Ascending aorta (tissue), 2 donors: ENCODE data around the gene CES2. TPM values are rescaled to one million over a fixed set of nuclear protein-coding genes. Genes with fewer than 3 reads are reported as not detected.
A peak's percentile ranks its signal among the peaks of the same experiment; 100 is the strongest.

ENCODE experiments used
- DNase-seq, 2 donors: peaks; one replicate each; pipeline ENCODE4 v3.0.0-alpha.2; 2019; ENCODE audit warnings: low spot score in 2 of 2
- H3K27ac ChIP-seq, 2 donors: fragments of 200-600 bp; sonication (generic); one replicate each; pipeline ENCODE4 v1.5.1; 2016 to 2017; ENCODE audit warnings: mild to moderate bottlenecking in 1 of 2
- H3K27me3 ChIP-seq: fragments of 200-600 bp; sonication (generic); one replicate; pipeline ENCODE4 v1.5.1; 2017
- H3K36me3 ChIP-seq, 2 donors: fragments of 200-600 bp; sonication (generic); one replicate each; pipeline ENCODE4 v1.5.1; 2016
- H3K4me1 ChIP-seq, 2 donors: fragments of 200-600 bp; sonication (generic); one replicate each; pipeline ENCODE4 v1.5.1; 2016 to 2017; ENCODE audit warnings: mild to moderate bottlenecking in 1 of 2
- H3K4me3 ChIP-seq, 2 donors: fragments of 200-600 bp; sonication (generic); one replicate each; pipeline ENCODE4 v1.5.1; 2016 to 2017; ENCODE audit warnings: mild to moderate bottlenecking in 1 of 2
- H3K9me3 ChIP-seq, 2 donors: fragments of 200-600 bp; sonication (generic); one replicate each; pipeline ENCODE4 v1.5.1; 2016
- CTCF ChIP-seq, 3 experiments: fragments of 200-600 bp in 2 of 3; fragments of 450-650 bp in 1 of 3; sonication (generic) in 2 of 3; IDR thresholded peaks; one replicate each; pipeline ENCODE4 v1.5.1; 2016 to 2019; ENCODE audit warnings: antibody characterized with exemption in 3 of 3, mild to moderate bottlenecking in 1 of 3, moderate library complexity in 1 of 3
- intact Hi-C: fragments of 100-400 bp; cut with DNase I; formaldehyde crosslinking; loops from one replicate; pipeline ENCODE4 v1.15.1; 2023
- total RNA-seq: library from RNA; depleted of rRNA; stranded (reverse); fragments of >200 nt; gene quantifications from one replicate; pipeline ENCODE4 v1.1.0, GENCODE V29; 2016

CES2 gene
- total RNA-seq, 1 donor from 2014 or later, result 40.0 TPM

DNA sequence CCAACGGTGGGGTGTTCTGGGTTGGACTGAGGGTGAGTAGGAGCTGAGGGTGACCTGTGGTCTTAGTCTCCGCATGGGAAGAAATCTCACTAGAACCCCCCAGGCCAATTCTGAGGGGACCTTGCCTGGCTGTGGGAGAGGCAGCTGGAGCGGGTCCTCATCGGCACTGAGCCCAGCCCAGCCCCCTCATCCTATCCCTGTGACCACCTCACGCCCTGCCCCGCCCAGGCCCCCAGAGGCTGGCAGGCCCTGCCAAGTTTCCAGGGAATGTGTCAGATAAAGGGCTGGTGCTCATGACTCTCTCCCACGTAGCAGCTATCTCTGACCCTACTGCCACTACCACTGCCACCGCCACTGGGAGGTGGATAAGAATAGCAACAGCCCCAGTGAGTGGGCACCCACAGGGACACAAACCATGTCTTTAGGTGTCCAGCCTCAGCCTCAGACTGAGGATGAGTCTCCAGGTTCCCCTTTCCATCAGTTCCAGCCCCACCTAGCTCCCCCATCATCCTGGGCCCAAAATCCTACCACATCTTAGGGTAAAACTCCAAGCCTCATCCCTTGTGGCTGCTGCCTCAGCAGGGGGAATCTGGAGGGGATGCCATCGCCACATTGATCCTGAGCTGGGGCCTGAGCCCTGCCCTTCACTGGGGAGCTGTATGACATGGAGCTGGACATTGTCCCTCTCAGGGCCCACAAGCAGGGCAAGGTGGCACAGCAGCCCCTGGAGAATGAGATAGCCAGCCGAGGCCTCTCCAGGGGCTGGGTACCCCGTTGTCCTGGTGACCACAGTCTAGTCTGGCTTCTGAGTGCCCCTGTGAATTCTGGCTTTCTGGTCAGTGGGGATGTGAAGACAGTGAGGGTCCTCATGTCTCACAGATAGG lies 31.5 kb upstream of the CES2 start:
- peak overlapping the region; percentile 90 to 92 for H3K27ac ChIP-seq
- H3K4me1 ChIP-seq, result peaks cover 41 to 66% of the 10 kb centered on the region in 2 donors
- no peak for DNase-seq
- H3K9me3 ChIP-seq, result no peaks in the 10 kb centered on the region
- H3K27me3 ChIP-seq, result no peaks in the 10 kb centered on the region
- intact Hi-C loops, result no loop called here
- TF ChIP-seq CTCF (IDR thresholded peaks at IDR 0.05), result no peak
- no peak overlapping the region for H3K4me3 ChIP-seq
- H3K36me3 ChIP-seq, result no peaks in the 10 kb centered on the region

DNA sequence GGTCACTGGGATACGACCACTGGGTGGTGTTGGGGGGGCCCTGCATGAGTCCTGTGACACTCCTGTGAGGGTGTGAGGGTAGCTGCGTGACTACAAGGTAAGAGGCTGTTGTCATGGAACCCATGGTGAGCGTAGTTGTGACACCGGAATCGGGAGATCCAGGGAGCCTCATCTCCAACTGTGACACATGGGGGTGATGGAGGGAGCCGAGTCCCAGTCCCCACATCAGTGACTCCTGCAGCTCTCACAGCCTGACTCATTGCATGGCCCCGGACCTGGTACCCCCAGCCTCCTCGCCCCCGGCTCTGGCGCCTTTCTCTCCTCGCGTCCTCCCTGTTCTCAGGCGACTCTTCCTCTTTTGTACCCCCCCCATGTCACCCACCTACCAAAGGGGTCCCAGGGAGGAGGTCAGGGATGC lies 30.9 kb upstream of the CES2 start:
- H3K4me1 ChIP-seq, result peaks cover 37 to 59% of the 10 kb centered on the region in 2 donors
- DNase-seq, result no peak
- no peaks in the 10 kb centered on the region for H3K9me3 ChIP-seq
- peak overlapping the region; percentile 90 to 92 for H3K27ac ChIP-seq
- H3K36me3 ChIP-seq, result no peaks in the 10 kb centered on the region
- TF ChIP-seq CTCF (IDR thresholded peaks at IDR 0.05), result no peak
- intact Hi-C loops, result no loop called here
- no peaks in the 10 kb centered on the region for H3K27me3 ChIP-seq
- H3K4me3 ChIP-seq, result no peak overlapping the region

DNA sequence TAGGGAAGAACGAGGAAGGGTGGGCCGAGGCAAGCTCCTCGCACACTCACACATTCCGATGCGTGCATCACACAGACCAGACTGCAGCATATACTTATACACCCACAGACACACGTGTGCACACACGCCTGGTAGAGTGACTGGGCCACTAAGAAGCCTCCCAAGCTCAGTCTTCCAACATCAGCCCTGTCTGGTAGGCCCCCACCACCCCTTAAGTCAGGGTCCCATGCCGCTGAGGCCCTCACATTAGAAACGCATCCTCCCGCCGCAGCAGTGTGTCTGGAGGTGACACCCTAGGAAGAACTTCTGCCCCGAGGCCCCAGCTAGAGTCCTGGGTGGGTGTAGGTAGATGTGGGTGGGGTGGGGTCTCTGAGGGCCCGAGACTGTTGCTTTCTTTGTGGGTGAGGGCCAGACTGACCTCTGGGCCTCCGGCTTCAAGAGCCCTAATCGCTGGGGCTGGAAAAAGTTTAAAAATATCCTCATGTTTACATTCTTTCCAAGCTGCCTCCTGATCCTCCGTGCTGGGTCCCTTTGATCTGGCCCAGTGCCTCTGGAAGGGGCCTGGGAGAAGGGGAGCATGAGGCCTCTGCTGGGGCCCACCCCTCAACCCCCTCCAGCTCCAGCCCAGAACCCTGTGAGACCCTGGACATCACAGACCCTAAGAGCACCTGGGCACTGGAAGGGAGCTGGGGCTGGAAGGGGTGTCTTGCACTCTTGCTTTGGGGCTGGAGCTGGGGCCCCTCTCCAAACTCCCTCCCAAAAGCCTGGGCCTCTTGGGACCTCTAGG lies 30.3 kb upstream of the CES2 start:
- H3K4me1 ChIP-seq, result peaks cover 31 to 53% of the 10 kb centered on the region in 2 donors
- H3K27ac ChIP-seq, result peak overlapping the region; percentile 90 to 92
- H3K27me3 ChIP-seq, result no peaks in the 10 kb centered on the region
- DNase-seq, result no peak
- H3K4me3 ChIP-seq, result no peak overlapping the region
- intact Hi-C loops, result no loop called here
- H3K36me3 ChIP-seq, result no peaks in the 10 kb centered on the region
- H3K9me3 ChIP-seq, result no peaks in the 10 kb centered on the region
- TF ChIP-seq CTCF (IDR thresholded peaks at IDR 0.05), result no peak

DNA sequence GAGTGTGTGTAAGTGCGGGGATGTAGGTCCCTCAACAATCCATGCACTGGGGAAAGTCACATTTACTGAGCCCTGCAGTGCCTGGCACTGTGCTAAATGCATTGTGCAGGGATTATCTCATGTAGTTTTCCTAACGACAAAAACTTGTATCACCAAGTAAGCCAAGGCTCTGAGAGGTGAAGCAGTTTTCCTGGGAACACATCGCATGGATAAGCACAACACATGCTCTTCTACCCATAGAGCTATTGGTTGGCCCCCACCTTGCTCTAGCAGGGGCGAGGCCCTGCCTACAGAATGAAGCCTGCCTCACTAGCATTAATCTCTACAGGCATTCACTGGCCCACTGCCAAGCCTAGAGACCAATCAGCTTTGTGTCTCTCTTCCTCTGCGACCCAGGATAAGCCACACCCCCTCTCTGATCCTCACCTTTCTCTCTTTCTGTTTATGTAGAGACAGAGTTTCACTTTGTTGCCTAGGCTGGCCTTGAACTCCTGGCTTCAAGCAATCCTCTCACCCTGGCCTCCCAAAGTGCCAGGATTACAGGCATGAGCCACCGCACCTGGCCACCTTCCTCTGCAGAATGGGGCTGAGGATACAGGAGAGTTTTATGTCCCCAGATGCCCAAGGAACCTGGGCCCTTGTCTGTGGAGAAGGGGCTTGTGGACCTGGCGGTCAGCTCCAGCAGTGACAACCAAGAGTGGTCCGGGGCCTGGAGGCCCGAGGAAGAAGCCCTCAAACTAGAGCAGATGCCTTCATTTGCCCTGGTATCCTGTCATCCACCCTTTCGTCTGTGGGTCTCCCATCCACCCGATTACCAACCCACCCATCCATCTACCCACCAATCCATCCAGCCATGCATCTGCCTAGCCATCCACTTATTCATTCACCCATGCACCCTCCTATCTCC lies 29.4 kb upstream of the CES2 start:
- no peak for TF ChIP-seq CTCF (IDR thresholded peaks at IDR 0.05)
- intact Hi-C loops, result no loop called here
- DNase-seq, result no peak
- Histone ChIP-seq H3K4me3 (no peak overlapping the region), H3K9me3 (no peaks in the 10 kb centered on the region), H3K27me3 (no peaks in the 10 kb centered on the region), H3K27ac (peak overlapping the region; percentile 90 to 92), H3K4me1 (peaks cover 26 to 45% of the 10 kb centered on the region in 2 donors), H3K36me3 (no peaks in the 10 kb centered on the region)
